ENCODE results near the gene AVPR2. TPM values are rescaled to one million over a fixed set of nuclear protein-coding genes. Genes with fewer than 3 reads are reported as not detected.

Gene AVPR2
- total RNA-seq, 1 experiment from 2014 or later: not detected

- no peak for DNase-seq (ENCODE audit: low read depth, low spot score)
- no peak overlapping the region for H2AFZ ChIP-seq (ENCODE audit: low read depth, low read length, poor library complexity, severe bottlenecking)
- no peak overlapping the region for H3K4me3 ChIP-seq (replicated peaks in 1 of 2; ENCODE audit: low read depth in 1 of 2, low read length in 2 of 2)
- POLR2A ChIA-PET: interaction anchor here (1.1 to 1.7 kb wide), 3 partner anchors 23 to 130 kb away, joined by 3 to 7 read pairs (median 3); partner anchors contain the start of genes HCFC1, IDH3G and SSR4
- H3K79me2 ChIP-seq (ENCODE audit: insufficient read depth, low read length): peaks cover 27% of the 10 kb centered on the region; the same call in 1 of the 2 replicates
- peak overlapping the region; percentile 87 for H3K4me2 ChIP-seq (ENCODE audit: low read length)
- peak overlapping the region; percentile 80; the same call in 1 of the 2 replicates for H3K9ac ChIP-seq (ENCODE audit: low read length)
- CTCF ChIA-PET: interaction anchor here (2.5 kb wide), 1 partner anchor 23 kb away, joined by 12 read pairs; no protein-coding TSS in a partner anchor
- H3K27ac ChIP-seq (ENCODE audit: low read depth, low read length): 0 out of 2 replicates have a peak overlapping the region, but pooled peaks have one; percentile 8
- H4K20me1 ChIP-seq (ENCODE audit: insufficient read depth): no peaks in the 10 kb centered on the region
- no TSS peak for BruUV-seq (replicated peaks)
- H3K9me2 ChIP-seq (ENCODE audit: insufficient read depth): no peaks in the 10 kb centered on the region
- RAD21 ChIA-PET (ENCODE audit: low non-redundant PET in 1 of 2, low total read pairs in 2 of 2, uncharacterized antibody in 2 of 2, unreplicated experiment in 2 of 2): no interaction called here
- no peak for ATAC-seq
- TF ChIP-seq CTCF (IDR thresholded peaks at IDR 0.05 in 2 of 3, conservative IDR thresholded peaks at IDR 0.05 in 1 of 3; ENCODE audit: borderline replicate concordance in 1 of 3, insufficient read depth in 1 of 3, low read depth in 2 of 3, low read length in 2 of 3) (peak in 2 of 3 experiments; percentile 28 to 36; a peak in 2 of 6 replicates), POLR2AphosphoS5 (IDR thresholded peaks at IDR 0.05; ENCODE audit: low read depth, low read length) (no peak)
- H3K36me3 ChIP-seq (ENCODE audit: control insufficient read depth in 1 of 2, insufficient read depth in 2 of 2, low read length in 2 of 2): no peaks in the 10 kb centered on the region
- no peaks in the 10 kb centered on the region for H3K27me3 ChIP-seq (ENCODE audit: insufficient read depth, low read length)
- intact Hi-C loops (cut with micrococcal nuclease): loop anchor here (1.0 kb wide), 2 partner anchors 23 to 29 kb away; no protein-coding TSS in a partner anchor
- H3K4me1 ChIP-seq (ENCODE audit: control insufficient read depth in 1 of 2, insufficient read depth in 2 of 2, low read length in 2 of 2): peaks cover 16 to 36% of the 10 kb centered on the region in 2 experiments
- H3K9me3 ChIP-seq (ENCODE audit: control insufficient read depth in 1 of 2, insufficient read depth in 1 of 2, low read depth in 1 of 2, low read length in 2 of 2): no peaks in the 10 kb centered on the region
Observed at GRCh38 chrX:153924149-153924861, 19.8 kb downstream of the AVPR2 start.

GRCh38 chrX:153925387-153925738 lies 20.9 kb downstream of the AVPR2 start:
- BruUV-seq (replicated peaks): no TSS peak
- H2AFZ ChIP-seq (ENCODE audit: low read depth, low read length, poor library complexity, severe bottlenecking): no peak overlapping the region
- peak overlapping the region; percentile 58 to 69 for H3K4me3 ChIP-seq (replicated peaks in 1 of 2; ENCODE audit: low read depth in 1 of 2, low read length in 2 of 2)
- intact Hi-C loops (cut with micrococcal nuclease): no loop called here
- RAD21 ChIA-PET (ENCODE audit: low non-redundant PET in 1 of 2, low total read pairs in 2 of 2, uncharacterized antibody in 2 of 2, unreplicated experiment in 2 of 2): no interaction called here
- H3K9me2 ChIP-seq (ENCODE audit: insufficient read depth): no peaks in the 10 kb centered on the region
- H3K27me3 ChIP-seq (ENCODE audit: insufficient read depth, low read length): no peaks in the 10 kb centered on the region
- peaks cover 22 to 43% of the 10 kb centered on the region in 2 experiments for H3K4me1 ChIP-seq (ENCODE audit: control insufficient read depth in 1 of 2, insufficient read depth in 2 of 2, low read length in 2 of 2)
- ATAC-seq (no peak), DNase-seq (ENCODE audit: low read depth, low spot score) (no peak)
- POLR2A ChIA-PET: interaction anchor here (1.0 to 1.7 kb wide), 5 partner anchors 10 to 131 kb away, joined by 3 to 7 read pairs (median 3); partner anchors contain the start of genes HCFC1, IDH3G, NAA10 and SSR4
- TF ChIP-seq RAD21 (IDR thresholded peaks at IDR 0.05; ENCODE audit: low read depth) (no peak), CEBPB (IDR thresholded peaks at IDR 0.05; ENCODE audit: low read depth) (no peak), EZH2 (IDR thresholded peaks at IDR 0.05) (no peak), TCF7L2 (IDR thresholded peaks at IDR 0.05; ENCODE audit: borderline replicate concordance, extremely low read depth, insufficient read depth, insufficient read length) (no peak), ZFX (IDR thresholded peaks at IDR 0.05) (no peak)
- H3K27ac ChIP-seq (ENCODE audit: low read depth, low read length): peak overlapping the region; percentile 99
- no peaks in the 10 kb centered on the region for H3K36me3 ChIP-seq (ENCODE audit: control insufficient read depth in 1 of 2, insufficient read depth in 2 of 2, low read length in 2 of 2)
- H4K20me1 ChIP-seq (ENCODE audit: insufficient read depth): no peaks in the 10 kb centered on the region
- peak overlapping the region; percentile 80 for H3K9ac ChIP-seq (ENCODE audit: low read length)
- peaks cover 27% of the 10 kb centered on the region; the same call in 1 of the 2 replicates for H3K79me2 ChIP-seq (ENCODE audit: insufficient read depth, low read length)
- CTCF ChIA-PET: interaction anchor here (2.5 kb wide), 1 partner anchor 22 kb away, joined by 12 read pairs; no protein-coding TSS in a partner anchor
- no peaks in the 10 kb centered on the region for H3K9me3 ChIP-seq (ENCODE audit: control insufficient read depth in 1 of 2, insufficient read depth in 1 of 2, low read depth in 1 of 2, low read length in 2 of 2)
- peak overlapping the region; percentile 87 for H3K4me2 ChIP-seq (ENCODE audit: low read length)

All from HCT116 (cell line).